Gastrocnemius medialis (tissue), 4 donors: ENCODE measurements around the gene XYLT2. TPM values are rescaled to one million over a fixed set of nuclear protein-coding genes. Genes with fewer than 3 reads are reported as not detected.
"Not testable (repeated sequence)": the region's sequence is repeated elsewhere in the genome, so short reads cannot be mapped to it uniquely, and the experiment has no call there.

Source experiments
- ATAC-seq, 2 donors: fragments of 150-250 bp; one replicate each; pipeline ENCODE4 v1.9.1; 2016
- DNase-seq, 2 donors: peaks; one replicate each; pipeline ENCODE4 v3.0.0-alpha.2; 2019
- H3K27ac ChIP-seq, 4 donors: fragments of 200-600 bp; sonication (generic); 1 replicate in 1 of 4; 2 replicates in 3 of 4; pipeline ENCODE4 v1.5.1; 2016 to 2018; ENCODE audit warnings: mild to moderate bottlenecking in 2 of 4, moderate library complexity in 1 of 4
- H3K27me3 ChIP-seq, 3 donors: fragments of 200-600 bp; sonication (generic) in 2 of 3; 1 replicate in 1 of 3; 2 replicates in 2 of 3; pipeline versions ENCODE4 v1.5.1 to v1.6.0; 2016 to 2019; ENCODE audit warnings: mild to moderate bottlenecking in 1 of 3, moderate library complexity in 1 of 3
- H3K36me3 ChIP-seq, 2 donors: fragments of 200-600 bp; sonication (generic) in 1 of 2; one replicate each; pipeline ENCODE4 v1.5.1; 2017 to 2018
- H3K4me1 ChIP-seq, 2 donors: fragments of 200-600 bp; sonication (generic) in 1 of 2; one replicate each; pipeline ENCODE4 v1.5.1; 2016 to 2017; ENCODE audit warnings: mild to moderate bottlenecking in 2 of 2
- H3K4me3 ChIP-seq, 4 donors: fragments of 200-600 bp; sonication (generic) in 3 of 4; 1 replicate in 1 of 4; 2 replicates in 3 of 4; pipeline ENCODE4 v1.5.1; 2016 to 2019; ENCODE audit warnings: mild to moderate bottlenecking in 2 of 4
- H3K9me3 ChIP-seq, 3 donors: fragments of 200-600 bp; sonication (generic) in 2 of 3; 1 replicate in 1 of 3; 2 replicates in 2 of 3; pipeline ENCODE4 v1.5.1; 2016 to 2019
- CTCF ChIP-seq, 5 experiments: fragments of 450-650 bp in 3 of 5; fragments of 200-600 bp in 2 of 5; sonication (generic) in 2 of 5; IDR thresholded peaks in 4 of 5; conservative IDR thresholded peaks in 1 of 5; 1 replicate in 4 of 5; 2 replicates in 1 of 5; pipeline ENCODE4 v1.5.1; 2016 to 2019; ENCODE audit warnings: antibody characterized with exemption in 5 of 5, mild to moderate bottlenecking in 3 of 5, moderate library complexity in 3 of 5
- POLR2A ChIP-seq, 2 donors: fragments of 450-650 bp; IDR thresholded peaks; one replicate each; pipeline ENCODE4 v1.6.1; 2017; ENCODE audit warnings: antibody characterized with exemption in 2 of 2, mild to moderate bottlenecking in 2 of 2, moderate library complexity in 2 of 2
- in situ Hi-C, 4 donors: fragments of 200-750 bp; cut with MboI; loops; one replicate each; pipeline versions ENCODE4 v1.15.0 to v1.8.0; 2017; ENCODE audit warnings: low sequenced_read_pairs in 4 of 4
- intact Hi-C: fragments of 100-400 bp; cut with DNase I; formaldehyde crosslinking; loops from one replicate; pipeline ENCODE4 v1.15.1; 2023; ENCODE audit warnings: low total_unique reads
- total RNA-seq, 4 donors: library from RNA; depleted of rRNA; stranded (reverse); fragments of >200 nt; gene quantifications; one replicate each; pipeline versions ENCODE4 v1.1.0 to v1.2.3, GENCODE V29; 2016

Gene XYLT2
- total RNA-seq, 4 donors from 2014 or later = 7.9 to 12.6 (median 9.8) TPM

- Histone ChIP-seq H3K4me1 (no peaks in the 10 kb centered on the region), H3K36me3 (no peaks in the 10 kb centered on the region), H3K27ac (no peak overlapping the region), H3K9me3 (no peaks in the 10 kb centered on the region), H3K4me3 (no peak overlapping the region), H3K27me3 (peaks cover 0 to 5% (median 0%) of the 10 kb centered on the region in 3 donors)
- intact Hi-C loops (no loop called here), in situ Hi-C loops (no loop called here)
- ATAC-seq = no peak
- no peak for DNase-seq
- TF ChIP-seq CTCF (IDR thresholded peaks at IDR 0.05 in 4 of 5, conservative IDR thresholded peaks at IDR 0.05 in 1 of 5) (no peak), POLR2A (IDR thresholded peaks at IDR 0.05) (no peak)
These were observed 33.6 kb upstream of the XYLT2 start for GRCh38 chr17:50312308-50312707.

- Histone ChIP-seq H3K4me3 (no peak overlapping the region), H3K4me1 (peaks cover 7 to 10% of the 10 kb centered on the region in 2 donors), H3K27me3 (peaks cover 0 to 5% (median 0%) of the 10 kb centered on the region in 3 donors), H3K27ac (no peak overlapping the region), H3K9me3 (no peaks in the 10 kb centered on the region), H3K36me3 (no peaks in the 10 kb centered on the region)
- TF ChIP-seq POLR2A (IDR thresholded peaks at IDR 0.05) (no peak), CTCF (IDR thresholded peaks at IDR 0.05 in 4 of 5, conservative IDR thresholded peaks at IDR 0.05 in 1 of 5) (no peak)
- DNase-seq (no peak), ATAC-seq (no peak)
- in situ Hi-C loops = no loop called here
- intact Hi-C loops = no loop called here
These were observed 31.4 kb upstream of the XYLT2 start for GRCh38 chr17:50314456-50315011.

GRCh38 chr17:50316016-50316587 lies 29.8 kb upstream of the XYLT2 start:
- ATAC-seq (no peak), DNase-seq (no peak)
- Histone ChIP-seq H3K36me3 (no peaks in the 10 kb centered on the region), H3K4me1 (peaks cover 7 to 10% of the 10 kb centered on the region in 2 donors), H3K27ac (no peak overlapping the region), H3K9me3 (no peaks in the 10 kb centered on the region), H3K27me3 (peaks cover 0 to 5% (median 0%) of the 10 kb centered on the region in 3 donors), H3K4me3 (no peak overlapping the region)
- in situ Hi-C loops = no loop called here
- TF ChIP-seq CTCF (IDR thresholded peaks at IDR 0.05 in 4 of 5, conservative IDR thresholded peaks at IDR 0.05 in 1 of 5) = no peak
- TF ChIP-seq POLR2A (IDR thresholded peaks at IDR 0.05) = no peak
- intact Hi-C loops = no loop called here

- DNase-seq, intact Hi-C loops, H3K4me1 ChIP-seq, H3K27ac ChIP-seq, H3K36me3 ChIP-seq, ATAC-seq, H3K9me3 ChIP-seq, in situ Hi-C loops, H3K4me3 ChIP-seq, H3K27me3 ChIP-seq: not testable (repeated sequence)
These were observed 29.3 kb upstream of the XYLT2 start for GRCh38 chr17:50316660-50317059.

- DNase-seq = no peak
- Histone ChIP-seq H3K4me3 (no peak overlapping the region), H3K4me1 (peaks cover 7 to 10% of the 10 kb centered on the region in 2 donors), H3K27ac (no peak overlapping the region), H3K9me3 (no peaks in the 10 kb centered on the region), H3K36me3 (no peaks in the 10 kb centered on the region), H3K27me3 (no peaks in the 10 kb centered on the region)
- intact Hi-C loops = no loop called here
- in situ Hi-C loops = no loop called here
- ATAC-seq = no peak
- no peak for TF ChIP-seq CTCF (IDR thresholded peaks at IDR 0.05 in 4 of 5, conservative IDR thresholded peaks at IDR 0.05 in 1 of 5)
- TF ChIP-seq POLR2A (IDR thresholded peaks at IDR 0.05) = no peak
These were observed 28.8 kb upstream of the XYLT2 start for GRCh38 chr17:50317121-50317520.
